ENCODE data around the gene KCNN2.

DNA sequence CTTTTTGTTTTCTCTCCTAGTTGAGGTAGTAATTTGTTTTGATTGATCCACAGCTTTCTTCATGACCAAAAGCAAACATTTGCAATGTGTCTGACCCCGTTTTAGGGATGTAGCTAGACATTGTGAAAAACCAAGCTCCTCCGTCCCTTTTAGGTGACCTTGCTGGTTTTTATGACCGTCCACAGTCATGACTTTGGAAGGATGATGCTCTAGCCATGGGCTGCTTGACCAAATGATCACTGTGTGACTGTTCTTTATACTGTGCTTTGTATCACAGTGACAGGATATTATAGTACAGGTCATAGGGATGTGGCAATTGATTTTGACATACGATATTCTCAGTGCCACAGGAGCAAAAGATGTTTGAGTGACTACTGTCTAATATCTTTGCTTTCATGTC, 54.4 kb downstream of the KCNN2 start:
- TF ChIP-seq MXD4 (CRISPR knock-in tag; IDR thresholded peaks at IDR 0.05; ENCODE audit: borderline replicate concordance) (no peak), HMGA2 (CRISPR knock-in tag; IDR thresholded peaks at IDR 0.05) (no peak)
- TF ChIP-seq, protein P1, sequence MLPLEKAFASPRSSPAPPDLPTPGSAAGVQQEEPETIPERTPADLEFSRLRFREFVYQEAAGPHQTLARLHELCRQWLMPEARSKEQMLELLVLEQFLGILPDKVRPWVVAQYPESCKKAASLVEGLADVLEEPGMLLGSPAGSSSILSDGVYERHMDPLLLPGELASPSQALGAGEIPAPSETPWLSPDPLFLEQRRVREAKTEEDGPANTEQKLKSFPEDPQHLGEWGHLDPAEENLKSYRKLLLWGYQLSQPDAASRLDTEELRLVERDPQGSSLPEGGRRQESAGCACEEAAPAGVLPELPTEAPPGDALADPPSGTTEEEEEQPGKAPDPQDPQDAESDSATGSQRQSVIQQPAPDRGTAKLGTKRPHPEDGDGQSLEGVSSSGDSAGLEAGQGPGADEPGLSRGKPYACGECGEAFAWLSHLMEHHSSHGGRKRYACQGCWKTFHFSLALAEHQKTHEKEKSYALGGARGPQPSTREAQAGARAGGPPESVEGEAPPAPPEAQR (CRISPR knock-in tag; IDR thresholded peaks at IDR 0.05) = no peak
- TF ChIP-seq, protein P2, sequence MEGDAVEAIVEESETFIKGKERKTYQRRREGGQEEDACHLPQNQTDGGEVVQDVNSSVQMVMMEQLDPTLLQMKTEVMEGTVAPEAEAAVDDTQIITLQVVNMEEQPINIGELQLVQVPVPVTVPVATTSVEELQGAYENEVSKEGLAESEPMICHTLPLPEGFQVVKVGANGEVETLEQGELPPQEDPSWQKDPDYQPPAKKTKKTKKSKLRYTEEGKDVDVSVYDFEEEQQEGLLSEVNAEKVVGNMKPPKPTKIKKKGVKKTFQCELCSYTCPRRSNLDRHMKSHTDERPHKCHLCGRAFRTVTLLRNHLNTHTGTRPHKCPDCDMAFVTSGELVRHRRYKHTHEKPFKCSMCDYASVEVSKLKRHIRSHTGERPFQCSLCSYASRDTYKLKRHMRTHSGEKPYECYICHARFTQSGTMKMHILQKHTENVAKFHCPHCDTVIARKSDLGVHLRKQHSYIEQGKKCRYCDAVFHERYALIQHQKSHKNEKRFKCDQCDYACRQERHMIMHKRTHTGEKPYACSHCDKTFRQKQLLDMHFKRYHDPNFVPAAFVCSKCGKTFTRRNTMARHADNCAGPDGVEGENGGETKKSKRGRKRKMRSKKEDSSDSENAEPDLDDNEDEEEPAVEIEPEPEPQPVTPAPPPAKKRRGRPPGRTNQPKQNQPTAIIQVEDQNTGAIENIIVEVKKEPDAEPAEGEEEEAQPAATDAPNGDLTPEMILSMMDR (IDR thresholded peaks at IDR 0.05) = no peak
